AG08396 (cell line): Measurements from ENCODE around the gene ITGAX.

Experiments
- DNase-seq: peaks from one replicate; pipeline ENCODE4 v3.0.0; 2012; ENCODE audit warnings: low spot score, mixed read lengths

ITGAX gene

GRCh38 chr16:31348579-31348978 lies 6.4 kb upstream of the ITGAX start:
- no peak for DNase-seq

- no peak for DNase-seq
These were observed 4.5 kb upstream of the ITGAX start for GRCh38 chr16:31350275-31351005.

GRCh38 chr16:31351246-31351941 lies 3.6 kb upstream of the ITGAX start:
- no peak for DNase-seq

GRCh38 chr16:31351942-31352325 lies 3.0 kb upstream of the ITGAX start:
- no peak for DNase-seq

GRCh38 chr16:31352376-31353115 lies 2.4 kb upstream of the ITGAX start:
- DNase-seq = no peak

GRCh38 chr16:31355431-31356100 lies 590 bp downstream of the ITGAX start:
- DNase-seq = no peak

- DNase-seq = no peak
These were observed 1.8 kb downstream of the ITGAX start for GRCh38 chr16:31356566-31357323.

GRCh38 chr16:31357324-31358109 lies 2.5 kb downstream of the ITGAX start:
- no peak for DNase-seq

GRCh38 chr16:31360251-31360650 lies 5.3 kb downstream of the ITGAX start:
- no peak for DNase-seq

- DNase-seq = no peak
These were observed 6.5 kb downstream of the ITGAX start for GRCh38 chr16:31361201-31362110.

GRCh38 chr16:31362476-31363405 lies 7.8 kb downstream of the ITGAX start:
- no peak for DNase-seq

- no peak for DNase-seq
These were observed 8.7 kb downstream of the ITGAX start for GRCh38 chr16:31363721-31364120.

- DNase-seq = no peak
These were observed 9.4 kb downstream of the ITGAX start for GRCh38 chr16:31364421-31364820.

- DNase-seq = no peak
These were observed 10.3 kb downstream of the ITGAX start for GRCh38 chr16:31365131-31365865.

- no peak for DNase-seq
These were observed 12.9 kb downstream of the ITGAX start for GRCh38 chr16:31367853-31368252.

GRCh38 chr16:31371008-31371407 lies 16.0 kb downstream of the ITGAX start:
- no peak for DNase-seq

- no peak for DNase-seq
These were observed 16.9 kb downstream of the ITGAX start for GRCh38 chr16:31371619-31372484.
